ENCODE measurements around the gene ASB18.

ASB18 gene

DNA sequence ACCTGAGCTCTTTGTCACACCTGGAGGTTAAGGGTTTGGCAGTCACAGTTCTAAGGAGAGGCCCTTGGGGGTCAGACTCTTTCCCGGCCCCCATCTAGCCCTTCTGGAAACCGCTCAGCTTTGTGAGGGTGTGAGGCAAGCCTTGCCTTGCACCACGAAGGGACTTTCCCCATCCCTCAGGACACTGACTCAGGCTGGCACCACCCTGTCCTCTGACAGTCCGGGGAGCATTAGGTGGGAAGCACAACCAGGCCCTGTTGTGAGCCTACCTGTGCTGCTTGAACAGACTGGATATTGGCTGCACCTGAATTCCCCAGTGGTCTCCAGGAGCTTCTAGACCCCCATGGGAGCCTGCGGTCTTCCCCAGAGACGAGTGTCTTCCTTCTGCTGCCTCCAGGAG, 49.0 kb downstream of the ASB18 start:
- Mint-ChIP-seq H3K9me3 (no peaks in the 10 kb centered on the region), H3K27me3 (ENCODE audit: low read depth, poor library complexity) (peaks cover 8% of the 10 kb centered on the region), H3K4me1 (peaks cover 21% of the 10 kb centered on the region), H3K36me3 (ENCODE audit: low read depth) (peaks cover 25% of the 10 kb centered on the region), H3K4me3 (no peak overlapping the region), H3K27ac (no peak overlapping the region)
- no peak for DNase-seq
- TF ChIP-seq, protein P1, sequence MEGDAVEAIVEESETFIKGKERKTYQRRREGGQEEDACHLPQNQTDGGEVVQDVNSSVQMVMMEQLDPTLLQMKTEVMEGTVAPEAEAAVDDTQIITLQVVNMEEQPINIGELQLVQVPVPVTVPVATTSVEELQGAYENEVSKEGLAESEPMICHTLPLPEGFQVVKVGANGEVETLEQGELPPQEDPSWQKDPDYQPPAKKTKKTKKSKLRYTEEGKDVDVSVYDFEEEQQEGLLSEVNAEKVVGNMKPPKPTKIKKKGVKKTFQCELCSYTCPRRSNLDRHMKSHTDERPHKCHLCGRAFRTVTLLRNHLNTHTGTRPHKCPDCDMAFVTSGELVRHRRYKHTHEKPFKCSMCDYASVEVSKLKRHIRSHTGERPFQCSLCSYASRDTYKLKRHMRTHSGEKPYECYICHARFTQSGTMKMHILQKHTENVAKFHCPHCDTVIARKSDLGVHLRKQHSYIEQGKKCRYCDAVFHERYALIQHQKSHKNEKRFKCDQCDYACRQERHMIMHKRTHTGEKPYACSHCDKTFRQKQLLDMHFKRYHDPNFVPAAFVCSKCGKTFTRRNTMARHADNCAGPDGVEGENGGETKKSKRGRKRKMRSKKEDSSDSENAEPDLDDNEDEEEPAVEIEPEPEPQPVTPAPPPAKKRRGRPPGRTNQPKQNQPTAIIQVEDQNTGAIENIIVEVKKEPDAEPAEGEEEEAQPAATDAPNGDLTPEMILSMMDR (IDR thresholded peaks at IDR 0.05), result no peak

DNA sequence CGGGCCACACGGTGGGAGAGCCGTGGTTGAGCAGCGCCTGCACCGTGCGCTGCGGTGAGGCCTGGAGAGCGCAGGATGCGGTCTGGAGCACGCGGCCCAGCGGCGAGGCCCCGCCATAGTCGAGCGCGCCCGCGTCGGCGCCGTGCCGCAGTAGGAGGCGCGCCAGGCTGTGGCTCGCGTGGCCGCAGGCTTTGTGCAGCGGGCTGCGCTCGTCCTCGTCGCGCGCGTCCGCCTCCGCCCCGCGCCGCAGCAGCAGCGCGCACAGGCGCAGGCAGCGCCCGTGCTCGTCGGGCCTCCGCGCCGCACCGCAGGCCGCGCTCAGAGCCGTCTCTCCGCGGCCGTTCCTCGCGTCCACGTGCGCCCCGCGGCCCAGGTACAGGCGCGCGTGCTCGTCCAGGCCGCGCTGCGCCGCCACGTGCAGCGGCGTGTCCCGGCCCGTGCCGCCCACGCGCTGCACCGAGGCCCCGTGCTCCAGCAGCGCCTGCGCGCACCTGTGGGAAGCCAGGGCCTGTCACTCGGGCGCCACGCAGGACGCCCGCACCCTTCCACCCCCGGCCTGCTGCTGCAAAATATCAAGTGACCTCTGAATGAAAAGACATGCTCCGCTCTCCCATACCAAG, 49.7 kb downstream of the ASB18 start:
- no peak overlapping the region for H3K27ac Mint-ChIP-seq
- TF ChIP-seq, protein P1 (IDR thresholded peaks at IDR 0.05), result no peak
- H3K9me3 Mint-ChIP-seq, result no peaks in the 10 kb centered on the region
- no peak for DNase-seq
- H3K4me1 Mint-ChIP-seq, result peaks cover 28% of the 10 kb centered on the region
- H3K4me3 Mint-ChIP-seq, result no peak overlapping the region
- H3K36me3 Mint-ChIP-seq (ENCODE audit: low read depth), result peaks cover 25% of the 10 kb centered on the region
- H3K27me3 Mint-ChIP-seq (ENCODE audit: low read depth, poor library complexity), result peaks cover 8% of the 10 kb centered on the region

DNA sequence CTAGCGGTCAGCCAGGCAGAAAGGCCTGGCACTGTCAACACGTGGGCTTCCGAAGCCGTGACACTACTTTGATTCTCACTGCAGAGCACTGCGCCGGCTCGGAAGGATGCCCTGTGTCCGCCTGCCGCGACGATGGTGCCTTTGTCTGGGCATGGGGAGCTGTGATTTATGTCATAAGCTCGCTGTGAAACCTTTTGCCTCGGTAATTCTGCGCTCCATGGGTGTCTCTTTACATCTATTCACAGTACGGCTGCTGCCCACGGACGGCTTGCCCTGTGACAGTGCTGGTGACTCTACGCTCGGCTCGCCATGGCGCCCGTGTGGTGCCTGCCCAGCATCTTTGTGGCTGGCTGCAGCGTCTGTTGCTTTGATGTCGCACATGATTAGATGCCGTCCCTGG, 52.9 kb downstream of the ASB18 start:
- TF ChIP-seq, protein P1 (IDR thresholded peaks at IDR 0.05), result no peak
- Mint-ChIP-seq H3K4me3 (no peak overlapping the region), H3K27me3 (ENCODE audit: low read depth, poor library complexity) (peaks cover 8% of the 10 kb centered on the region), H3K4me1 (peaks cover 47% of the 10 kb centered on the region), H3K27ac (no peak overlapping the region), H3K9me3 (peaks cover 5% of the 10 kb centered on the region), H3K36me3 (ENCODE audit: low read depth) (peaks cover 17% of the 10 kb centered on the region)
- peak; percentile 37 for DNase-seq

DNA sequence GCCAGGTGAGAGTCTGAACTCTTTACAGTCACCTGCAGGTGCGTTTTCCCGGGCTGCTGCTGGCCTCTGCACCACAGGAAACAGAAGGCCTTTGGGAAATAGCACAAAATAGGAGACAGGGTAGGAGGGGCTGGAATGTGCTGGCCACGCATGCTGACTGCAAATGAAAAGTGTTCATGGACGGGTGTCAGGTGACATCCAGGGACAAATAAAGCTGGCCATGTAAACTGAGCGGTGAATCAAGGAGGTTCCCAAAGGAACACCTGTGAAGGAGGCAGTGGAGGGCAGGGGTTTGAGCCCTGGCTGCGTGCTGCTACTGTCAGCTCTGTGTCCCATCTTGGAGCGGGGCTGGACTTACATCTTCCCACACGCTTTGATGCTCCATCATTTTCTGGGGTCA, 53.7 kb downstream of the ASB18 start:
- Mint-ChIP-seq H3K4me1 (peaks cover 41% of the 10 kb centered on the region), H3K27ac (no peak overlapping the region), H3K9me3 (peaks cover 12% of the 10 kb centered on the region), H3K4me3 (no peak overlapping the region), H3K27me3 (ENCODE audit: low read depth, poor library complexity) (peaks cover 8% of the 10 kb centered on the region), H3K36me3 (ENCODE audit: low read depth) (peaks cover 14% of the 10 kb centered on the region)
- TF ChIP-seq, protein P1 (IDR thresholded peaks at IDR 0.05), result no peak
- DNase-seq, result no peak

DNA sequence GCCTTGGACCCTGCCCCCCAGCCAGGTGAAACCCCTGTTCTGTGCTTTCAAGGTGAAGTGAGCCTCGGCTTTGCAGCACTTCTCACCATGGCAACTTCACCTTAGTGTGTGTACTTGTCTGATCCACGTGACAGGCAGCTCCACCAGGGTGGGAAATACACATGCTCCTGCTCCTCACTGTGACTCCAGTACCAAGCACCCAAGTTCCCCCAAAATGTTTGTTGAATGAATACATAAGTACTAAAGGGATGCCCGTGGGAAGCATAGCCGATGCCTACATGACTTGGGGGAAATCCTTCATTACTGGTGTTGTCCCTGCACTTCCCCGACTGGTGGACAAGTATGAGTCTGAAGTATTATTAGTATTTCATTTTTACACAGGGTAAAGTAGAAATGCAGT, 54.2 kb downstream of the ASB18 start:
- peaks cover 8% of the 10 kb centered on the region for H3K27me3 Mint-ChIP-seq (ENCODE audit: low read depth, poor library complexity)
- no peak for DNase-seq
- H3K36me3 Mint-ChIP-seq (ENCODE audit: low read depth), result peaks cover 13% of the 10 kb centered on the region
- H3K27ac Mint-ChIP-seq, result no peak overlapping the region
- TF ChIP-seq, protein P1 (IDR thresholded peaks at IDR 0.05), result no peak
- H3K9me3 Mint-ChIP-seq, result peaks cover 12% of the 10 kb centered on the region
- no peak overlapping the region for H3K4me3 Mint-ChIP-seq
- peaks cover 41% of the 10 kb centered on the region for H3K4me1 Mint-ChIP-seq

DNA sequence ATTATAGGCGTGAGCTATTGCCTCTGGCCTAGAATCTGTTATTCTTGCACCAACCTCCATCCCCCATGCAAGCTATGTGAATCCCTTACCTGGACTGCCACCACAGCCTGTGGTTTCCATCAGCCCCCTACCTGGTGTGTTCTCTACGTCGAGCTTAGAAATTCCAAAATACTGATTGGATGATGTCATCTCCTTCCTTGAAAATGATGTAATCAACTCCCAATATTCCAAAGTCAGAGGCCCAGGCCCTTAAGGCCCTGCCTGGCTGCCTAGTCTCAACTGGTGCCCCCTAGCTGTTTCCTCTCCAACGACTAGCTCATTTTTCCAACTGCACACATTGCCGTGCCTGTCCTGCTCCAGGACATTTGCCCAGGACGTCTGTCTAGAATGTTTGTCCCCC, 54.7 kb downstream of the ASB18 start:
- Mint-ChIP-seq H3K27ac (peak overlapping the region; percentile 70), H3K36me3 (ENCODE audit: low read depth) (peaks cover 13% of the 10 kb centered on the region), H3K4me1 (peaks cover 41% of the 10 kb centered on the region), H3K9me3 (peaks cover 12% of the 10 kb centered on the region), H3K4me3 (no peak overlapping the region), H3K27me3 (ENCODE audit: low read depth, poor library complexity) (peaks cover 8% of the 10 kb centered on the region)
- no peak for DNase-seq
- TF ChIP-seq, protein P1 (IDR thresholded peaks at IDR 0.05), result no peak
